Measurements from ENCODE around the gene GSTK1.

- TF ChIP-seq TCF12 (IDR thresholded peaks at IDR 0.05) (no peak), JUND (IDR thresholded peaks at IDR 0.05) (no peak), CTCF (IDR thresholded peaks at IDR 0.05) (peak; percentile 92), POLR2AphosphoS5 (IDR thresholded peaks at IDR 0.05; ENCODE audit: low read depth, low read length) (no peak; the same call in 1 of the 2 replicates), EP300 (IDR thresholded peaks at IDR 0.05; ENCODE audit: borderline replicate concordance in 1 of 2, low read depth in 1 of 2, low read length in 1 of 2) (no peak), USF1 (IDR thresholded peaks at IDR 0.05; ENCODE audit: borderline replicate concordance, low read depth) (no peak), FOSL2 (IDR thresholded peaks at IDR 0.05; ENCODE audit: borderline replicate concordance, low read depth) (no peak), FOXM1 (IDR thresholded peaks at IDR 0.05; ENCODE audit: low read depth) (no peak), CHD2 (IDR thresholded peaks at IDR 0.05; ENCODE audit: low read length, partially characterized antibody) (no peak)
These were observed 42.3 kb downstream of the GSTK1 start for GRCh38 chr7:143305423-143306070.
